ENCODE measurements around the gene MEIS1.

DNA sequence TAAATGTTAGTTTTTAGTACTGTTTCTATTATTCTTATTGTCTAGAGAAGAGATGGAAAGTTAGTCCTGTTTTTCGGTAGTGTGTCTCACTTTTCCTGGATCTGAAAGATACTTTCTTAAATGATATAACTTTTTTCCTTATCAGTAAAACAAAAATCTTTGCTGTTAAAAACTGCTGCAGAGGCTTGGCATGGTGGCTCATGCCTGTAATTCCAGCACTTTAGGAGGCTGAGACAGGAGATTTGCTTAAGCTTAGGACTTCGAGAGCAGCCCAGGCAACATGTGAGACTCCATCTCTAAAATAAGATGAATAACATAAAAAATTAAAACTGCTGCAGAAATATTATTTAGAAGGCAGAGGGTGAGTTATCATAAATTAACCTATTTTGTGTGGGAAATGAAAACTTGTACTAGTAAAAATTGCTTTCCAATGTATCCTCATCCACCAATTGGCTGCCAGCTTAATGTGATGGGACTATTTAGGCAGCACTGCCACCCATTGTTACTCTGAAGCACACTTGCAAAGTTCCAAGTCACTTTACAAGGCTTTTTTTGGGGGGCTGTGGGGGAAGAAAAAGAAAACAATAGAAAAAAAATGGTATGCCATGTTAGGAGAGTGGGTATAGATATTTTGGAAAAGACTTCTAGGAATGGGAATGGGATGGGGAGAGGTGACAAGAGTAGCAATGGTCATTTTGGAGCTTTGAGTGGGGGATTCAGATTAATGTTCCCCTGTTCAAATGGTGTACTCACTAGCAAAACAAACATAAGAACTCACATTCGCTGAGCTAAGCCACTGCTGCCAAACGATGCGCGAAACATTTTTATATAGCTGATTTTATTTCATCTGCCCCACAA lies 62.7 kb downstream of the MEIS1 start:
- TF ChIP-seq, protein P1, sequence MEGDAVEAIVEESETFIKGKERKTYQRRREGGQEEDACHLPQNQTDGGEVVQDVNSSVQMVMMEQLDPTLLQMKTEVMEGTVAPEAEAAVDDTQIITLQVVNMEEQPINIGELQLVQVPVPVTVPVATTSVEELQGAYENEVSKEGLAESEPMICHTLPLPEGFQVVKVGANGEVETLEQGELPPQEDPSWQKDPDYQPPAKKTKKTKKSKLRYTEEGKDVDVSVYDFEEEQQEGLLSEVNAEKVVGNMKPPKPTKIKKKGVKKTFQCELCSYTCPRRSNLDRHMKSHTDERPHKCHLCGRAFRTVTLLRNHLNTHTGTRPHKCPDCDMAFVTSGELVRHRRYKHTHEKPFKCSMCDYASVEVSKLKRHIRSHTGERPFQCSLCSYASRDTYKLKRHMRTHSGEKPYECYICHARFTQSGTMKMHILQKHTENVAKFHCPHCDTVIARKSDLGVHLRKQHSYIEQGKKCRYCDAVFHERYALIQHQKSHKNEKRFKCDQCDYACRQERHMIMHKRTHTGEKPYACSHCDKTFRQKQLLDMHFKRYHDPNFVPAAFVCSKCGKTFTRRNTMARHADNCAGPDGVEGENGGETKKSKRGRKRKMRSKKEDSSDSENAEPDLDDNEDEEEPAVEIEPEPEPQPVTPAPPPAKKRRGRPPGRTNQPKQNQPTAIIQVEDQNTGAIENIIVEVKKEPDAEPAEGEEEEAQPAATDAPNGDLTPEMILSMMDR (conservative IDR thresholded peaks at IDR 0.05; ENCODE audit: low read depth, low read length), result peak; percentile 40; the same call in 1 of the 2 replicates
- TF ChIP-seq EZH2 (IDR thresholded peaks at IDR 0.05; ENCODE audit: borderline replicate concordance, low read depth, low read length, poor library complexity, severe bottlenecking), result no peak
